Glutamatergic neuron (in vitro differentiated cells): ENCODE results near the gene JOSD1. TPM values are rescaled to one million over a fixed set of nuclear protein-coding genes. Genes with fewer than 3 reads are reported as not detected.

ENCODE experiments used
- DNase-seq: peaks from one replicate; pipeline ENCODE4 v3.0.0; 2022
- H3K27ac Mint-ChIP-seq: one replicate; pipeline ENCODE4 v1.8.0; 2020; ENCODE audit warnings: mild to moderate bottlenecking, mixed read lengths, inconsistent platforms; ENCODE audit not compliant: unreplicated experiment
- H3K27me3 Mint-ChIP-seq: one replicate; pipeline ENCODE4 v1.8.0; 2020; ENCODE audit warnings: mild to moderate bottlenecking, moderate library complexity, mixed read lengths, inconsistent platforms; ENCODE audit not compliant: unreplicated experiment
- H3K36me3 Mint-ChIP-seq: one replicate; pipeline ENCODE4 v1.8.0; 2020; ENCODE audit warnings: mild to moderate bottlenecking, mixed read lengths, inconsistent platforms; ENCODE audit not compliant: unreplicated experiment
- H3K4me1 Mint-ChIP-seq: one replicate; pipeline ENCODE4 v1.8.0; 2020; ENCODE audit warnings: mild to moderate bottlenecking, low read depth, mixed read lengths, inconsistent platforms; ENCODE audit not compliant: unreplicated experiment
- H3K4me3 Mint-ChIP-seq: one replicate; pipeline ENCODE4 v1.8.0; 2020; ENCODE audit warnings: mild to moderate bottlenecking, mixed read lengths, inconsistent platforms; ENCODE audit not compliant: unreplicated experiment
- H3K9me3 Mint-ChIP-seq: one replicate; pipeline ENCODE4 v1.8.0; 2020; ENCODE audit warnings: mild to moderate bottlenecking, moderate library complexity, mixed read lengths, inconsistent platforms; ENCODE audit not compliant: unreplicated experiment
- total RNA-seq: library from RNA; stranded (reverse); fragmentation: NEBNext Ultra II Directional; extraction: Animal tissue kit (Norgen Biotek cat#: 25700); gene quantifications from one replicate; pipeline ENCODE4 v1.2.1, GENCODE V29; 2021; ENCODE audit not compliant: unreplicated experiment
- TF ChIP-seq, protein P1 (sequence below): fragments of 200-600 bp; sonication (generic); IDR thresholded peaks from one replicate; pipeline ENCODE4 v1.5.0; 2021; ENCODE audit not compliant: partially characterized antibody, unreplicated experiment

Gene JOSD1
- total RNA-seq, 1 donor from 2014 or later: 51.0 TPM

DNA sequence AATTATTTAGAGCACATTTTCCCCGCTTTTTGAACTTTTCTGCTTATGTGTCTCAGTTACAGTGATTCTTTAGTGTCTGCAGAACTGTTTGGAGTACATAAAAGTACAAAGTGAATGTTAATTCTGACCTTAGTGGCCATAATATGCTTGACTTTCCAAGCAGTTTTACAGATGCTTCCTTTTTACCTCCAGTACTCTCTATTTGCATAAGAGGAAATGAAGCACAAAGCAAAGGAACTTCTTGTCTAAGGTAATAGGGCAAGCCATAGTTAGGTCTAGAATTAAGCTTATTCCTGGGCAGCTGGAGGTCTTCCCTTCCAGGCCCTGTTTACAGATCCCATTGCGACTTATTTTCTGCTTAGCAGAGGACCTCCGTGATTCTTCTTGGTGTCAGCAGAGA lies 8.6 kb upstream of the JOSD1 start:
- Mint-ChIP-seq H3K9me3 (peaks cover 3% of the 10 kb centered on the region), H3K27ac (no peak overlapping the region), H3K4me1 (peaks cover 27% of the 10 kb centered on the region), H3K4me3 (no peak overlapping the region), H3K36me3 (no peaks in the 10 kb centered on the region), H3K27me3 (peaks cover 3% of the 10 kb centered on the region)
- TF ChIP-seq, protein P1, sequence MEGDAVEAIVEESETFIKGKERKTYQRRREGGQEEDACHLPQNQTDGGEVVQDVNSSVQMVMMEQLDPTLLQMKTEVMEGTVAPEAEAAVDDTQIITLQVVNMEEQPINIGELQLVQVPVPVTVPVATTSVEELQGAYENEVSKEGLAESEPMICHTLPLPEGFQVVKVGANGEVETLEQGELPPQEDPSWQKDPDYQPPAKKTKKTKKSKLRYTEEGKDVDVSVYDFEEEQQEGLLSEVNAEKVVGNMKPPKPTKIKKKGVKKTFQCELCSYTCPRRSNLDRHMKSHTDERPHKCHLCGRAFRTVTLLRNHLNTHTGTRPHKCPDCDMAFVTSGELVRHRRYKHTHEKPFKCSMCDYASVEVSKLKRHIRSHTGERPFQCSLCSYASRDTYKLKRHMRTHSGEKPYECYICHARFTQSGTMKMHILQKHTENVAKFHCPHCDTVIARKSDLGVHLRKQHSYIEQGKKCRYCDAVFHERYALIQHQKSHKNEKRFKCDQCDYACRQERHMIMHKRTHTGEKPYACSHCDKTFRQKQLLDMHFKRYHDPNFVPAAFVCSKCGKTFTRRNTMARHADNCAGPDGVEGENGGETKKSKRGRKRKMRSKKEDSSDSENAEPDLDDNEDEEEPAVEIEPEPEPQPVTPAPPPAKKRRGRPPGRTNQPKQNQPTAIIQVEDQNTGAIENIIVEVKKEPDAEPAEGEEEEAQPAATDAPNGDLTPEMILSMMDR: no peak
- DNase-seq: no peak

DNA sequence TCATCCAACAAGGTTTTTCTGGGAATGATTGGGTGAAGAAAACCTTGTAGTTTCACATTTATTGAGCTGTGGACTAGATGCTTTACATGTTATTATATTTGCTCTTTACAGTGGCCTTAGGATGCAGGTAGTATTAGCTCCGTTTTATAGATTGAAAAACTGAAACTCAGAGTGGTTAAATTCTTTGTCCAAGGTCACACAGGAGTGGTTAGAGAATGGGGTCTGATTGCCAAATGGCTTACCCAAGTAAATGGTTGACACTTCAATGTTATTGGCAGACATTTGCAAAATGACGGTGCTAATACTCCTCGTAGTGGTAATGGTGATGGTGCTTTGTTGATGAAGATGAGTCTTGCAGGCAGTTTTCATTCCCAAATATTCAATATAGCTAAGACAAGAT lies 7.2 kb upstream of the JOSD1 start:
- H3K9me3 Mint-ChIP-seq: peaks cover 3% of the 10 kb centered on the region

DNA sequence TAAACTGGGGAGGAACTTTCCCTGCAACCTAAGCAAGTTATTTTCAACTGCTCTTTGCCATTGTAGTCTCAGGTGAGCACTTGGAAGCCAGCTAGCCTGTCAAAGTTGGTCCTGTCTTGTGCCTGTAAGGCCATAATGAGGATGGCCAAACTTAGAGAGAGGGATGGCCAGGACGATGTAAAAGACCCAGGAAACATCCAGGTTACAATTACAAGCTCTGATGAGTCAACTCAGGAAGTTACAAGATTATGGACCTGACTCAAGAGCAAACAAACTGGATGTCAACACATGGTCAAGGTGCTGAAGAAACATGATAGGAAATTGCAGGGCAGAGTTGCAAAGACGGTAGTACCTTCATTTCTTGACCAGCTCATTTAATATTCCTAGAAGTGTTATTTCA lies 6.6 kb upstream of the JOSD1 start:
- H3K27me3 Mint-ChIP-seq: peaks cover 3% of the 10 kb centered on the region
- H3K27ac Mint-ChIP-seq: no peak overlapping the region
- H3K4me1 Mint-ChIP-seq: peaks cover 18% of the 10 kb centered on the region
- peak overlapping the region; percentile 95 for H3K4me3 Mint-ChIP-seq
- peaks cover 3% of the 10 kb centered on the region for H3K9me3 Mint-ChIP-seq
- DNase-seq: no peak
- H3K36me3 Mint-ChIP-seq: no peaks in the 10 kb centered on the region
- TF ChIP-seq, protein P1: no peak

More for the DNA sequence above, 7.2 kb upstream of the JOSD1 start:
- Mint-ChIP-seq H3K4me1 (peaks cover 23% of the 10 kb centered on the region), H3K4me3 (peak overlapping the region; percentile 32), H3K27me3 (peaks cover 3% of the 10 kb centered on the region), H3K36me3 (no peaks in the 10 kb centered on the region), H3K27ac (no peak overlapping the region)
- no peak for DNase-seq
- TF ChIP-seq, protein P1: no peak

DNA sequence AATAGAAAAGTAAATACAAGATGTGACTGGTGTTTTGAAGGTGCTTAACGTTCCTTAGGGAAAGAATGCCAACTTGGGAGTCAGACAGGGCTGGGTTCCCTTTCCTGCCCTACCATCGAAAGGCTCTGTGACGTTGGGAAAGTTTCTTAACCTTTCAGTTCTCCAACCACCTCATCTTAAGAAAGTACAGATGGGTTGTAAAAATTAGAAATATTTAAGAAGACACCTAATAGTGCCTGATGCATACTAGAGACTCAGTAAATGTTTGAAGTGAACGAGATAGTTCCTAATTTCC lies 6.1 kb upstream of the JOSD1 start:
- no peak for DNase-seq
- Mint-ChIP-seq H3K36me3 (no peaks in the 10 kb centered on the region), H3K4me3 (peak overlapping the region; percentile 95), H3K27ac (no peak overlapping the region), H3K4me1 (peaks cover 16% of the 10 kb centered on the region), H3K27me3 (peaks cover 4% of the 10 kb centered on the region), H3K9me3 (peaks cover 4% of the 10 kb centered on the region)
- TF ChIP-seq, protein P1: no peak

DNA sequence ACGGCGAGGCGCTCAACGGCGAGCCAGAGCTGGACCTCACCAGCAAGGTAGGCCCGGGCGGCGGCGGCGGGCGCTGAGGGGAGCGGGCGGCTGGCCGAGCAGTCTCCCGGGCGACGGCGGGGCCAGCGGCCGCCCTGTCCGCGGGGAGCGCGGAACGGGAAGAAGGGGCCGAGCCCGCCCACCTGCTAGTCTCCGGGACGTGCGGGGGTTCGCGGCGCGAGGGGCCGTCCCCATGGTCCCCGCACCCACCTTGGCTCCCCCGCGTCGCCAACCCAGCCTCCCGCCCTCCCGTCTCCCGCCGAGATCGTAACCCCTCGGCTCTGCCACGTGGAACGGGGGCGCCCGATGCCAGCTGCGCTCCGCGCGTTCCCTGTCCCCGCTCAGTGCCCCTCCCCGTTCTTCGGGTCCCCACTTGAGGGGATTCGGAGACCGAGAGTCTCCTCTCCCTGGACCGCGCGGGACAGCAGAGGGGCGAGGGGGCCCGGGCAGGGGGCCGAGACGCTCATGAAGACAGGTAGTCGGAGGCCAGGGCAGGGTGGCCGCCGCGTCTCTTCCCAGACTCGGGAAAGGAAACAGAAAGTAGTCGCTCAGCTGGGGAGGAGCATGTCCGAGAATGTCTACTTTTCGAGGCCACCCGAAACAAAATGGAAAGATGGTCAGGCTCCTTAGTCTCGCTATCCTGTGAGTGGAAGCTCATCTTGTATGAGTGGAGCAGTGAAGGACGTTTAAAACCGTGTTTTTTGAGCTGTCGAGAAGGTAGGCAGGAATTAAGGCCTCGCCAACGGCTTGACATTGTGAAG lies 5.6 kb upstream of the JOSD1 start:
- Mint-ChIP-seq H3K27ac (no peak overlapping the region), H3K36me3 (no peaks in the 10 kb centered on the region), H3K9me3 (peaks cover 9% of the 10 kb centered on the region), H3K4me1 (peaks cover 16% of the 10 kb centered on the region), H3K4me3 (peak overlapping the region; percentile 95), H3K27me3 (peaks cover 9% of the 10 kb centered on the region)
- TF ChIP-seq, protein P1: no peak
- DNase-seq: peak; percentile 54
